Measurements from ENCODE around the gene PHLDB1.

PHLDB1 gene

DNA sequence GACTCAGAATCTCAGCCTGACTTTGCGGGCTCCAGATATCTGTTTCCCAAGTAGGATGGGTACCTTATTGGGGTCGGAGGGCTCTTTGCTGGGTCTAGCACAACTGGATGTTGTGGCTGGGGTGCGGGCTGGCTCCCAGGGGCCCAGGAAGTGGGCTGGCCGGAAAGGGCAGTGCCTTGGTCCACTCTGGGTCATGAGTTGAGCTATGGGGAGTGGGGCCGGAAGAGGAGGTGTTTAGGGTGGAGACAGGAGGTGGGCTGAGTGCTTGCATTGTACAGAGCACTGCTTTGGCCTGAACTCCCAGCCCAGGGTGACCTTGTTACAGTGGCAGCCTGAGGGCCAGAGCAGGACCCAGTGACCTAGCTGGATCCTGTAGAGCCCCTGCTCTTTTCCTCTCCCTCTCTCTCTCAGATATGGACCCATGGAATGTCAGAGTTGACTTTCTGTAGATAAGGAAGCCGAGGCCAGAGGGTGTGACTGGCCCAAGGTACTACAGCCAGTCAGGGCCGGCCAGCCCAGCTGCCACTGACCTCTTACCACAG, 13.2 kb downstream of the PHLDB1 start:
- FAIRE-seq (no peak), DNase-seq (ENCODE audit: insufficient read length, low spot score) (no peak)
- TF ChIP-seq, protein P1, sequence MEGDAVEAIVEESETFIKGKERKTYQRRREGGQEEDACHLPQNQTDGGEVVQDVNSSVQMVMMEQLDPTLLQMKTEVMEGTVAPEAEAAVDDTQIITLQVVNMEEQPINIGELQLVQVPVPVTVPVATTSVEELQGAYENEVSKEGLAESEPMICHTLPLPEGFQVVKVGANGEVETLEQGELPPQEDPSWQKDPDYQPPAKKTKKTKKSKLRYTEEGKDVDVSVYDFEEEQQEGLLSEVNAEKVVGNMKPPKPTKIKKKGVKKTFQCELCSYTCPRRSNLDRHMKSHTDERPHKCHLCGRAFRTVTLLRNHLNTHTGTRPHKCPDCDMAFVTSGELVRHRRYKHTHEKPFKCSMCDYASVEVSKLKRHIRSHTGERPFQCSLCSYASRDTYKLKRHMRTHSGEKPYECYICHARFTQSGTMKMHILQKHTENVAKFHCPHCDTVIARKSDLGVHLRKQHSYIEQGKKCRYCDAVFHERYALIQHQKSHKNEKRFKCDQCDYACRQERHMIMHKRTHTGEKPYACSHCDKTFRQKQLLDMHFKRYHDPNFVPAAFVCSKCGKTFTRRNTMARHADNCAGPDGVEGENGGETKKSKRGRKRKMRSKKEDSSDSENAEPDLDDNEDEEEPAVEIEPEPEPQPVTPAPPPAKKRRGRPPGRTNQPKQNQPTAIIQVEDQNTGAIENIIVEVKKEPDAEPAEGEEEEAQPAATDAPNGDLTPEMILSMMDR (IDR thresholded peaks at IDR 0.05; ENCODE audit: insufficient read depth, missing control alignments): no peak

DNA sequence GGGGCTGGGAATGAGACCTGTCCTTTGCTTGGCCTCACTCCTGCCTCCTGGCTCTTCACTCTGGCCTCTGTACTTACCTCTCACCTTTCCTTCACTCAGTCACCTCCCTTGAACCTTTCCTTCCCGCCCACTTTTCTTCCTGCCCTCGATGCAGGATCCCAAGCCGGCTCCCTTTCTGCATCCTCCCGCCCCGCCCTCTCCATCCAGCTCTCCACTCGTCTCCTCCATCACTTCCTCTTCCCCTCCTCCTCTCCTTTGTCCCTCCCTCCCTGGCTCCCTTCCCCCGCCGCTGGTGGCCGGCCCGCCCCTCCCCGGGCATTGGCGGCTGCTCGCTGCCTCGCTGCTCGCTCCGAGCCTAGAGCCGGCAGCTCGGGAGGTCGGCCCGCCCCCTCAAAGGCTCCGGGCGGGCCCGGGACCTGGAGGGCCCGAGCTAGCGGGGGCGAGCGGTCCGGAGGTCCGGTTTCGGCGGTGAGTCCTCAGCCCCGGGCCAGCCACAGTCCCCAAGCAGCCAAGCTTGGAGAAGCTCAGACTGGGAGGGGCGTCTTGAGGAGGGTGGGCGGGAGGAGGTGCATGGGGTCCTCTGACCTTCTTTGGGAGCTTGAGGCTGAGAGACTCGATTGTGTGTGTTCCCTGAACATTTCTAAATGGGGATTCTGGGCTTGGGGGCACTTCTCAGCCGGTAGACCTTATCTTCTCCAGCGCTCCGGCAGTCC, 13.8 kb downstream of the PHLDB1 start:
- TF ChIP-seq, protein P1 (IDR thresholded peaks at IDR 0.05; ENCODE audit: insufficient read depth, missing control alignments): no peak
- FAIRE-seq: no peak
- peak; percentile 80 for DNase-seq (ENCODE audit: insufficient read length, low spot score)

DNA sequence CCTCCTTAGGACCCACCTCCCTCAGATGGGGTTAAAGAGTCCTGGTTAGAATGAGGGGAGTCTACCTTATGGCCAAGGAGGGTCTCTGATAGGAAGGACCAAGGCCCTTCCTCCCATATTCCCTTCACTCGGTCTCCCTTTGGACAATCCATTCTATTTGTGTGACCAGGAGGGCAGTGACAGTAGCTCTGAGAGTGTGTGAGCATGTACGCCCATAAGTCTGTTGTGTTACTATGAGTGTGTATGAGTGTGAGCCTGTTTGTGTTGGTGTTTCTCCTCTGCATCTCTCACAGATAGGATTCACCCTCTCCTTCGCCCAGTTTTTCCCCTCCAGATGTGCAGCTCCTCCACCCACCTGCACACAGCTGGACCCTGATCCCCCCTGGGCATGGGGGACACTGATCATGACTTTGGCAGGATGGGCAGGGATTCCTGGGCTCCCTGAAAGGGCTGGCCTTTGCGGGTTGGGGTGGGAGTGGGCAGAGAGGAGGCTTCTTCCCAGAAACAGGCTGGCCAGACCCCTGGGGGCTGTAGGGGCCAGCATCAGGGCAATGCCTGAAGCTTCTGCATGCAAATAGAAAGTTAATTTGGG, 14.5 kb downstream of the PHLDB1 start:
- FAIRE-seq (no peak), DNase-seq (ENCODE audit: insufficient read length, low spot score) (no peak)
- TF ChIP-seq, protein P1 (IDR thresholded peaks at IDR 0.05; ENCODE audit: insufficient read depth, missing control alignments): no peak

DNA sequence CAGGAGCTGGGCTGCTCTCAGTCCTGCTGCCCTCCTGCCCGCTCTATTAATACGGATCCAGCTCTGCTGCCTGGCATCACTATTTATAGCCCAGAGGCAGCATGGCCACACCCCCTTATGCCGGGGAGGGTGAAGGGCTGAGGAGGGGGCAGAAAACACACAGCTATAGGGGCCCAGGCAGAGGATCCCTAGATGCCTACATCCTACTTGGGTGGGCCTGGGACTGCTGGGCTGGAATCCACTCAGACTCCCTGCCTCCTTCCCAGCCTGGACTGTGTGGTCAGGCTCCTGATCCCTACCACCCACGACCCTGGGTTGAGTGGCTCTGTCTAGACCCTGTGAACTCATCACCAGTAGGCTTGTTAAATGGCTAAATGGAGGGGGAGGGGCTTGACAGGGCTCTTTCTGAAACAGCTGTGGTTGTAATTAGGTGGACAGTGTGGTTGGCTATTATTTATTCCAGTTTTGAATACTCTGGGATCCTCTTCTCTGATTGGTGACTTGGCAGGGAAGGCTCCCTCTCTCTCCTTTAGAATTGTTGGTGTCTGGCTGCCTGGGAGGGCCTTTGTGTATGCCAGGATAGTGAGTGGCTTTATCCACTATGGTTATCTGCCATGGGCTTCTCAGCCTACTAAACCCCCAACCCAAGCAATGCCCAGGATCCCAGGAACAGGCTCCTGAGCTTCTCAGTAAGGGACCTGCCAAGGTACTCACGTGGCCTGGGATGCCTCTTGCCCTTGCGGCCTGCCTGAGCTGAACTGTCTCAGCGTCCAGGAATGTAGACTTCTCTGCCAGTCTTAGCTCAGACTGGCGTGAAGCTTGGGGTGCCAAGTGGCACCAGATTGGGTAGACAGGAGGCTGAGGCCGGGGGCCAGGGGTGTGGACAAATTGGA, 15.2 kb downstream of the PHLDB1 start:
- no peak for DNase-seq (ENCODE audit: insufficient read length, low spot score)
- no peak for FAIRE-seq
- TF ChIP-seq, protein P1 (IDR thresholded peaks at IDR 0.05; ENCODE audit: insufficient read depth, missing control alignments): no peak

DNA sequence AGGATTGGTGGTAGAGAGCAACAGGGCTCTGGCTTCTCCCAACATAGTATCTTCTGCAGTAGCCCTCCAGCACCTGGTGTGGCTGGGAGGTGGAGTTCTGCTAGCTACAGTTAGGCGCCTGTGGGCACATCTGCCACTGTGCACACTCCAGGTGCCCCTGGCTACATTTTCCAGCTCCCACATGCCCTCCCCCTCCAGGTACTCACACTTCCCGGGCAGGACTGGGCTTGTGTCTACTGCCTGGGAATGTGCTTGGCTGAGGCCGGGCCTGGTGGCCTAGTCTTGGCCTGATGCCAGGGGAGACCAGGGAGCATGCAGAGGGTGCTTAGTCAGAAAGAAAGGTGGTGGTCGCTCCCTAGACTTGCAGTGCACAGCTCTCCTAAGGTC, 15.8 kb downstream of the PHLDB1 start:
- no peak for DNase-seq (ENCODE audit: insufficient read length, low spot score)
- FAIRE-seq: no peak
- TF ChIP-seq, protein P1 (IDR thresholded peaks at IDR 0.05; ENCODE audit: insufficient read depth, missing control alignments): no peak

DNA sequence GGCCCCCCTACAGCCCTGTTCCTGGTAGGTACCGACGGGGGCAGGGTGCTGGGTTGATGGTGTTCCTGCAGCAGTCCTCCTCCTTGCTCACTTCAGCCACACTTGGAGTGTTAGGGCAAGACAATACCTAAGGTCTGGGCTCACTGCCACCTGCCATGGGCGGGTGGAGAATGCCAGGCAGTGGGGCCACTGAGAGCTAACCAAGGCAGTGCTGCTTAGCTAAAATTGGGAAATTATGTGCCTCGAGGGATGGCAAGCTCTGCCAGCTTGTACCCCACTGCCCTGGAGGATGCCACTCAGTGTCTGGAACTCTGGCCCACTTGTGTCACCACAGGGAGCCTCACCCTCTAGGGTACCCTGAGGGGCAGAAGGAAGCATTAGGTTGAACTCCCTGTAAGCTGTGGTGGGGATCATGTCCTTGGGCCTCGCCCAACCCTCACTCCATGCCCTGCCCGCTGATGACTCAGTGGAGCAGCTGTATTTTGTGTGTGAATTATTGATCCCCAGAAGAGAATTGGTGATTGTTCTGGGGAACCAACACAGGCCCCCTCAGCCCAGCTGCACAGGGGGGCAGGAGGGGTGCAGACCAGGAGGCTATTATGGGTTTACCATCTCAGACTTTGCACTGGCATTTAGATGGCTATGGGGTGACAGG, 17.7 kb downstream of the PHLDB1 start:
- TF ChIP-seq, protein P1 (IDR thresholded peaks at IDR 0.05; ENCODE audit: insufficient read depth, missing control alignments): no peak
- FAIRE-seq (no peak), DNase-seq (ENCODE audit: insufficient read length, low spot score) (no peak)
